Motor neuron (in vitro differentiated cells): ENCODE measurements around the gene SUGCT. TPM values are rescaled to one million over a fixed set of nuclear protein-coding genes. Genes with fewer than 3 reads are reported as not detected.

Source experiments
- ATAC-seq, 8 experiments: fragments of 200-7000 bp; cut with Tn5 transposase; replicated peaks in 6 of 8; 2 replicates each; pipeline ENCODE4 v1.8.0; 2021; ENCODE audit warnings: mild to moderate bottlenecking in 8 of 8, moderate library complexity in 8 of 8
- H3K27ac ChIP-seq, 2 donors: fragments of 250-450 bp; sonication (Bioruptor Pico); 2 replicates each; pipeline ENCODE4 v1.9.0; 2021; ENCODE audit warnings: antibody characterized with exemption in 2 of 2, mild to moderate bottlenecking in 2 of 2, moderate library complexity in 1 of 2
- H3K4me1 ChIP-seq, 2 donors: fragments of 250-450 bp; sonication (Bioruptor Pico); replicated peaks in 1 of 2; 2 replicates each; pipeline ENCODE4 v1.6.1; 2021; ENCODE audit warnings: antibody characterized with exemption in 2 of 2, mild to moderate bottlenecking in 2 of 2, moderate library complexity in 1 of 2
- H3K4me3 ChIP-seq, 5 donors: fragments of 250-450 bp; sonication (Bioruptor Pico); 2 replicates each; pipeline ENCODE4 v1.9.0; 2021; ENCODE audit warnings: antibody characterized with exemption in 5 of 5, mild to moderate bottlenecking in 5 of 5, moderate library complexity in 4 of 5
- WGBS, 10 experiments: fragments of 450-650 bp; shearing (Covaris generic); methylation state at CpG; one replicate each; pipeline ENCODE4 v1.0.0; 2022; 5-methylcytosine and 5-hydroxymethylcytosine counted together
- in situ Hi-C, 9 experiments: fragments of 400-800 bp; cut with MboI; loops; one replicate each; pipeline ENCODE4 v1.15.0; 2021; ENCODE audit warnings: low sequenced_read_pairs in 9 of 9, low pct_unique_long_range_greater_than_20kb in 2 of 9; ENCODE audit not compliant: unreplicated experiment in 9 of 9
- total RNA-seq, 8 experiments: library from RNA; unstranded; fragments of 300-600 nt; gene quantifications; 2 replicates each; pipeline versions ENCODE4 v1.2.3 to v1.2.4, GENCODE V29; 2022

The SUGCT gene
- total RNA-seq, 8 experiments from 2014 or later, result 2.3 to 26.1 (median 4.2) TPM

- no peak overlapping the region for H3K27ac ChIP-seq
- WGBS, 10 experiments, result 51 to 92% (median 69%) methylated on average over 2 to 7 of the region's 7 CpGs
- H3K4me3 ChIP-seq, result no peak overlapping the region
- H3K4me1 ChIP-seq, result peaks cover 4 to 6% of the 10 kb centered on the region in 2 donors
- in situ Hi-C loops, result no loop called here
- ATAC-seq, result no peak
Observed at GRCh38 chr7:40520986-40521738, 386.4 kb downstream of the SUGCT start.

- peak in 1 of 8 experiments; percentile 46 for ATAC-seq
- Histone ChIP-seq H3K27ac (no peak overlapping the region), H3K4me3 (no peak overlapping the region), H3K4me1 (peaks cover 5 to 8% of the 10 kb centered on the region in 2 donors)
- in situ Hi-C loops, result no loop called here
- WGBS, 10 experiments, result 20 to 87% (median 60%) methylated on average over 1 to 3 of the region's 3 CpGs; no CpG with 5 or more reads in 1 of the 10 experiments
Observed at GRCh38 chr7:40525764-40526163, 391.0 kb downstream of the SUGCT start.

GRCh38 chr7:40526951-40527715 is 392.3 kb downstream of the SUGCT start:
- Histone ChIP-seq H3K4me1 (peaks cover 5 to 8% of the 10 kb centered on the region in 2 donors), H3K4me3 (no peak overlapping the region), H3K27ac (no peak overlapping the region)
- in situ Hi-C loops, result no loop called here
- ATAC-seq, result no peak
- 75 to 100% (median 88%) methylated on average over 1 of the region's 1 CpG for WGBS, 10 experiments

GRCh38 chr7:40527723-40528122 is 392.9 kb downstream of the SUGCT start:
- Histone ChIP-seq H3K27ac (no peak overlapping the region), H3K4me1 (peaks cover 5 to 8% of the 10 kb centered on the region in 2 donors), H3K4me3 (no peak overlapping the region)
- no peak for ATAC-seq
- in situ Hi-C loops, result no loop called here

GRCh38 chr7:40530292-40530691 is 395.5 kb downstream of the SUGCT start:
- Histone ChIP-seq H3K27ac (no peak overlapping the region), H3K4me3 (no peak overlapping the region), H3K4me1 (peaks cover 5 to 8% of the 10 kb centered on the region in 2 donors)
- peak in 1 of 8 experiments; percentile 25 for ATAC-seq
- in situ Hi-C loops, result no loop called here

GRCh38 chr7:40531956-40532355 is 397.2 kb downstream of the SUGCT start:
- Histone ChIP-seq H3K4me3 (no peak overlapping the region), H3K4me1 (no peaks in the 10 kb centered on the region), H3K27ac (no peak overlapping the region)
- no peak for ATAC-seq
- in situ Hi-C loops, result no loop called here
- 87 to 100% (median 94%) methylated on average over 3 of the region's 3 CpGs; no CpG with 5 or more reads in 6 of the 10 experiments for WGBS, 10 experiments

- 83 to 100% (median 89%) methylated on average over 1 to 3 of the region's 3 CpGs; no CpG with 5 or more reads in 3 of the 10 experiments for WGBS, 10 experiments
- in situ Hi-C loops, result no loop called here
- no peak overlapping the region for H3K4me3 ChIP-seq
- no peak overlapping the region for H3K27ac ChIP-seq
- H3K4me1 ChIP-seq, result no peaks in the 10 kb centered on the region
- ATAC-seq, result no peak
Observed at GRCh38 chr7:40535678-40536077, 400.9 kb downstream of the SUGCT start.

- Histone ChIP-seq H3K27ac (no peak overlapping the region), H3K4me3 (no peak overlapping the region), H3K4me1 (no peaks in the 10 kb centered on the region)
- in situ Hi-C loops, result no loop called here
- 67 to 100% (median 83%) methylated on average over 1 of the region's 1 CpG; no CpG with 5 or more reads in 3 of the 10 experiments for WGBS, 10 experiments
- no peak for ATAC-seq
Observed at GRCh38 chr7:40536421-40536820, 401.6 kb downstream of the SUGCT start.

- WGBS, 10 experiments, result 33 to 100% (median 76%) methylated on average over 1 of the region's 1 CpG; no CpG with 5 or more reads in 2 of the 10 experiments
- no peak for ATAC-seq
- no peak overlapping the region for H3K27ac ChIP-seq
- in situ Hi-C loops, result no loop called here
- no peak overlapping the region for H3K4me3 ChIP-seq
- no peaks in the 10 kb centered on the region for H3K4me1 ChIP-seq
Observed at GRCh38 chr7:40538281-40538680, 403.5 kb downstream of the SUGCT start.

GRCh38 chr7:40541336-40541735 is 406.5 kb downstream of the SUGCT start:
- H3K27ac ChIP-seq, result no peak overlapping the region
- WGBS, 10 experiments, result 67 to 100% (median 83%) methylated on average over 1 of the region's 1 CpG
- no peaks in the 10 kb centered on the region for H3K4me1 ChIP-seq
- in situ Hi-C loops, result no loop called here
- no peak for ATAC-seq
- no peak overlapping the region for H3K4me3 ChIP-seq

- no peak for ATAC-seq
- in situ Hi-C loops, result no loop called here
- Histone ChIP-seq H3K27ac (no peak overlapping the region), H3K4me3 (no peak overlapping the region), H3K4me1 (no peaks in the 10 kb centered on the region)
- WGBS, 10 experiments, result 23 to 96% (median 82%) methylated on average over 2 to 3 of the region's 3 CpGs
Observed at GRCh38 chr7:40542982-40543741, 408.4 kb downstream of the SUGCT start.

GRCh38 chr7:40544221-40544723 is 409.5 kb downstream of the SUGCT start:
- peak in 2 of 8 experiments; percentile 65 to 72 for ATAC-seq
- H3K4me1 ChIP-seq, result no peaks in the 10 kb centered on the region
- in situ Hi-C loops, result no loop called here
- H3K4me3 ChIP-seq, result no peak overlapping the region
- no peak overlapping the region for H3K27ac ChIP-seq
- WGBS, 10 experiments, result 0 to 94% (median 58%) methylated on average over 1 to 6 of the region's 6 CpGs; no CpG with 5 or more reads in 2 of the 10 experiments

GRCh38 chr7:40544871-40545303 is 410.1 kb downstream of the SUGCT start:
- 0 to 80% (median 17%) methylated on average over 1 of the region's 1 CpG; no CpG with 5 or more reads in 7 of the 10 experiments for WGBS, 10 experiments
- ATAC-seq, result peak in 3 of 8 experiments; percentile 45 to 62 (median 54)
- Histone ChIP-seq H3K27ac (no peak overlapping the region), H3K4me1 (no peaks in the 10 kb centered on the region), H3K4me3 (no peak overlapping the region)
- in situ Hi-C loops, result no loop called here
